ENCODE data around the gene SLAMF9.

GRCh38 chr1:159951016-159951415 is 3.0 kb downstream of the SLAMF9 start:
- TF ChIP-seq EZH2 (IDR thresholded peaks at IDR 0.05; ENCODE audit: insufficient read depth, poor library complexity, severe bottlenecking) (no peak), EZH2phosphoT487 (IDR thresholded peaks at IDR 0.05; ENCODE audit: insufficient read depth, low read depth) (no peak)
